Myocyte (in vitro differentiated cells): ENCODE results near the gene COPS6. TPM values are rescaled to one million over a fixed set of nuclear protein-coding genes. Genes with fewer than 3 reads are reported as not detected.
A peak's percentile ranks its signal among the peaks of the same experiment; 100 is the strongest.
"Not testable (repeated sequence)": the region's sequence is repeated elsewhere in the genome, so short reads cannot be mapped to it uniquely, and the experiment has no call there.

ENCODE experiments used
- DNase-seq: peaks from one replicate; pipeline ENCODE4 v3.0.0-alpha.2; 2012; ENCODE audit warnings: low read depth
- microRNA counts: library from miRNA; unstranded; fragments of <30 nt; microRNA quantifications from one replicate; lab custom pipeline; 2016
- microRNA-seq: library from miRNA; unstranded; fragments of <30 nt; microRNA quantifications from one replicate; pipeline ENCODE4, GENCODE V29; 2016
- total RNA-seq: library from RNA; depleted of rRNA; stranded (reverse); fragments of >200 nt; gene quantifications from 2 replicates; pipeline ENCODE4 v1.2.3, GENCODE V29; 2014

Gene COPS6
- total RNA-seq, 1 donor from 2014 or later = 56.0 TPM

- DNase-seq = no peak
Measured at GRCh38 chr7:100126239-100126930, 37.6 kb downstream of the COPS6 start.

- peak; percentile 97 for DNase-seq
Measured at GRCh38 chr7:100126931-100127865, 38.4 kb downstream of the COPS6 start, which contains the start of gene MBLAC1. Gene MBLAC1 (plus strand): TSS chr7:100126967. CDS start chr7:100127396, 429 bp downstream.

DNA sequence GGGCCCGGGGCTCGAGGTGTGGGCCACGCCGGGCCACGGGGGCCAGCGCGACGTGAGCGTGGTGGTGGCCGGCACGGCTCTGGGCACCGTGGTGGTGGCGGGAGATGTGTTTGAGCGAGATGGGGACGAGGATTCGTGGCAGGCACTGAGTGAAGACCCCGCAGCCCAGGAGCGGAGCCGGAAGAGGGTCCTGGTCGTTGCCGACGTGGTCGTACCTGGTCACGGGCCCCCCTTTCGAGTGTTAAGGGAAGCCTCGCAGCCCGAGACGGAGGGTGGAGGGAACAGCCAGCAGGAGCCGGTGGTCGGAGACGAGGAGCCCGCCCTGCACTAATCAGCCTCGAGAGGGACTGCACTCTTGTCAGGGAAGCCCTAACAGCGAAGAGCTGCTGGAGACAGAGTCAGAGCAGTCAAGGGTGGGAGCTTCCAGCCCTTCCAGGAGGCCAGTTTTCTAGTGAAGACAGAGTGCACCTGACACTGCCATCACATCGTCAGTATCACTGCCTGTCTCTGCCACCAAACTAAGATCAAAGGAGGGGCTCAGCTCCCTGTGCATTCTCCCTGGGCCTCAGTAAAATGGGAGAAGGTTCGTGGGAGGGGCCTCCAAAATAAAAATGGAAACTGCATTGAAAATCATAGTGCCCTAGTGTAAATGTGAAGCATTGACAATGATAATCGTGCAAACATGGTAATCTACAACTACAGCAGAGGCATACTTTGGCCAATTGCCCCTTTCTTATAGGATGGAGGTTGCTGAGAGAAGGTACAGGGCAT, 39.3 kb downstream of the COPS6 start:
- no peak for DNase-seq

GRCh38 chr7:100128637-100128963, 39.8 kb downstream of the COPS6 start:
- DNase-seq = no peak

GRCh38 chr7:100130220-100130607, 41.4 kb downstream of the COPS6 start:
- not testable (repeated sequence) for DNase-seq

DNA sequence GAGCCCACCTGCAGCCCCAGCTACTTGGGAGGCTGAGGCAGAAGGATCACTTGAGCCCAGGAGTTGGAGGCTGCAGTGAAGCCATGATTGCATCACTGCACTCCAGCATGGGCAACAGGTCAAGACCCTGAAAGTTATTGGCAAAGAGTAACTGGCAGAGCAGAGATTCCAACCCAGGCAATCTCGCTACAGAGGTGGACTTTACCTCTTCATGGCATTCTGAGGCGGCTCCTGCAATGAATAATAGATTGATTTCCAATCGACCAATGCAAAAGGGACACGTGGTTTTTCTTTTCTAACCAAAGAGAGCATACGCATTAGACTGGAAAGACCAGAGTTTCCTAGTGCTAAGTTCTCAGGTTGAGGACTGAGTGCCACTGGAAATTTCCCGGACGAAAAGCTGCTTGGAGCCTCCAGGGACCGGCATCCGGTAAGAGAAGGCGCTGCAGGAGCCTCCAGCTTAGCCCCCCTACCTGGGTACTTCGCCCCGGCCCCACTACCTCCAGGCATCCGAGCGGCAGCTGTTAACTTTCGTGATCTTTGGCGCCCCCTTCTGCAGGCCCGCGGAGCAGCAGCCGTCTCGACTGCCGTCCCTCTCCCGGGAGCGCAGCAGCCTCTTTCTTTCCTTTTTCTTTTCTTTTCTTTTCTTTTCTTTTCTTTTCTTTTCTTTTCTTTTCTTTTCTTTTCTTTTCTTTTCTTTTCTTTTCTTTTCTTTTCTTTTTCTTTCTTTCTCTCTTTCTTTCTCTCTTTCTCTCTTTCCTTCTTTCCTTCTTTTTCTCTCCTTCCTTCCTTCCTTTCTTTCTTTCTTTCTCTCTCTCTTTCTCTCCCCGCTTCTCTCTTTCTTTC, 42.1 kb downstream of the COPS6 start:
- peak; percentile 73 for DNase-seq

GRCh38 chr7:100132126-100132525, 43.4 kb downstream of the COPS6 start:
- no peak for DNase-seq

- DNase-seq = peak; percentile 76
Measured at GRCh38 chr7:100132697-100133151, 44.0 kb downstream of the COPS6 start.

DNA sequence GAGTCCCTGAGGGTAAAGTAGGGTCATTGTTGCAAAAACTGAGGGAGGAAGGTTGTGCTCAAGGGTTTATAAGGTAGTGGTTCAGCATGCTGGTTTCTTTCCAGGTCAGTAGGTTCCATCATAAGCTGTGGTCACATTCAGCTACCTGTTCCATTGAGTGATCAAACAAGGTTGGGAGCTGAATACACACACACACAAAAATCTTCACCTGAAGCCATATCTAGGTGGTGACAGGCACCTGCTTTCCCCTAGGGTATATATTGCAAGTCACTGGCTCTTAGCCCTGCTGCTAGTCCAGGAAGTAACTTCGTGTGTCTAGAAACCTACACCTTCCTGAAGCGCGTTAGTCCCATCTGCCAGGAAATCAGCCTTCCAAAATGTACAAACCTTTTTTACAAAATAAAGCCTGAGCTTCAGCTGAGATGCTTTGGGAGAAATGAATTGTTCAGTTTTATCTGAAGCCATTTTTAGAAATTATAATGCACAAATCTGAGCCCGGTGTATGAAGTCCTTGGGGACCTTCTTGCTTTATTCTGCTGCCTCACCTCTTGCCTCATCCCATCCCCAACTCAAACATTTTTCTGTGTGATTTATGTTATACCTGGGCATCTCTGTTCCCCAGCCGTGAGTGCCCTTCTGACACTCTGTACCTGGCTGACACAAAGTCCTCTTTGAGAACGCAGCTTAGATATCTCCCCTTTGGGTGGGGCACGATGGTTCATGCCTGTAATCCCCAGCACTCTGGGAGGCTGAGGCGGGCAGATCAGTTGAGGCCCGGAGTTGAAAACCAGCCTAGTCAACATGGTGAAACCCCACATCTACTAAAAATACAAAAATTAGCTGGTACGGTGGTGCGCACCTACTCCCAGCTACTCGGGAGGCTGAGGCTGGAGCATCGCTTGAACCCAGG, 49.3 kb downstream of the COPS6 start:
- no peak for DNase-seq

GRCh38 chr7:100141555-100141949, 52.8 kb downstream of the COPS6 start:
- DNase-seq = no peak

MicroRNAs encoded within 50 kb of the gene (microRNA counts, 767-probe panel; counts per million panel counts)
- microRNA hsa-miR-106b-5p (lab: Ali Mortazavi, UCI) = 8,558 counts per million, percentile 25 among the panel's probes with 10 or more counts
- microRNA hsa-miR-25-3p (lab: Ali Mortazavi, UCI) = 11,982 counts per million, percentile 56 among the panel's probes with 10 or more counts
- microRNA hsa-miR-93-5p (lab: Ali Mortazavi, UCI) = 12,230 counts per million, percentile 58 among the panel's probes with 10 or more counts

Small RNA genes lying within 50 kb of the gene (microRNA-seq; reads per million reads assigned to microRNA genes)
- gene MIR106B (2,886 reads per million, percentile 90 among the genes with 10 or more reads in this experiment), gene MIR25 (124 reads per million, percentile 59 among the genes with 10 or more reads in this experiment), gene MIR93 (1,855 reads per million, percentile 86 among the genes with 10 or more reads in this experiment)

Other genes with a start within 250 kb of the COPS6 start
- not detected in 2 replicates for gene OR2AE1, start 211.9 kb upstream of the COPS6 start, total RNA-seq
- 20.2 and 20.5 TPM in 2 replicates for gene TRIM4, start 169.4 kb upstream of the COPS6 start, total RNA-seq
- gene GJC3, start 159.3 kb upstream of the COPS6 start, total RNA-seq = not detected in 2 replicates
- gene AZGP1, start 112.9 kb upstream of the COPS6 start, total RNA-seq = not detected in 2 replicates
- 27.5 and 34.2 TPM in 2 replicates for gene ZKSCAN1, start 73.4 kb upstream of the COPS6 start, total RNA-seq
- gene ZSCAN21, start 39.2 kb upstream of the COPS6 start, total RNA-seq = 25.2 and 27.2 TPM in 2 replicates
- 40.7 and 61.3 TPM in 2 replicates for gene ZNF3, start 7.2 kb upstream of the COPS6 start, total RNA-seq
- gene MCM7, start 12.4 kb downstream of the COPS6 start, total RNA-seq = 23.2 and 31.1 TPM in 2 replicates
- gene AP4M1, start 12.7 kb downstream of the COPS6 start, total RNA-seq = 38.5 and 51.7 TPM in 2 replicates
- gene TAF6, start 30.4 kb downstream of the COPS6 start, total RNA-seq = 58.8 and 76.8 TPM in 2 replicates
- 14.0 and 19.7 TPM in 2 replicates for gene CNPY4, start 30.7 kb downstream of the COPS6 start, total RNA-seq
- 3.5 and 4.5 TPM in 2 replicates for gene MBLAC1, start 38.0 kb downstream of the COPS6 start, total RNA-seq
- 117 and 139 TPM in 2 replicates for gene LAMTOR4, start 59.9 kb downstream of the COPS6 start, total RNA-seq
- 11.2 and 12.7 TPM in 2 replicates for gene TRAPPC14, start 69.8 kb downstream of the COPS6 start, total RNA-seq
- 4.4 and 4.8 TPM in 2 replicates for gene GAL3ST4, start 79.6 kb downstream of the COPS6 start, total RNA-seq
- 60.4 and 65.3 TPM in 2 replicates for gene GPC2, start 88.4 kb downstream of the COPS6 start, total RNA-seq
- gene STAG3, start 88.9 kb downstream of the COPS6 start, total RNA-seq = 0.31 TPM in 1 of 2 replicates, not detected in the other
- gene PVRIG, start 131.0 kb downstream of the COPS6 start, total RNA-seq = not detected in 2 replicates
- gene SPDYE3, start 218.7 kb downstream of the COPS6 start, total RNA-seq = not detected in 2 replicates